ENCODE data around the gene STK11IP. TPM values are rescaled to one million over a fixed set of nuclear protein-coding genes. Genes with fewer than 3 reads are reported as not detected.

The STK11IP gene
- total and polyA plus RNA-seq, 2 of the 13 experiments (the other 11 are each of a cell fraction or from before 2014, with no cell fraction given): 12.8 to 24.0 TPM

- TF ChIP-seq KIAA2018 (CRISPR knock-in tag; IDR thresholded peaks at IDR 0.05; ENCODE audit: borderline replicate concordance) (no peak), ZNF670 (CRISPR knock-in tag; IDR thresholded peaks at IDR 0.05; ENCODE audit: borderline replicate concordance) (no peak), ZNF598 (CRISPR knock-in tag; IDR thresholded peaks at IDR 0.05; ENCODE audit: borderline replicate concordance) (peak; percentile 70; the same call in 1 of the 2 replicates), ZKSCAN8 (CRISPR knock-in tag; IDR thresholded peaks at IDR 0.05; ENCODE audit: borderline replicate concordance) (peak; percentile 45; the same call in 1 of the 2 replicates), SAFB2 (CRISPR knock-in tag; IDR thresholded peaks at IDR 0.05; ENCODE audit: borderline replicate concordance, low read depth) (0 out of 2 replicates have a peak, but pooled peaks have one; percentile 16), ZNF629 (CRISPR knock-in tag; conservative IDR thresholded peaks at IDR 0.05) (no peak), MIER2 (CRISPR knock-in tag; IDR thresholded peaks at IDR 0.05) (no peak; the same call in 1 of the 2 replicates), PAXIP1 (CRISPR knock-in tag; conservative IDR thresholded peaks at IDR 0.05) (peak; percentile 97), ZNF660 (CRISPR knock-in tag; IDR thresholded peaks at IDR 0.05; ENCODE audit: borderline replicate concordance, low read depth) (no peak), ZNF883 (CRISPR knock-in tag; IDR thresholded peaks at IDR 0.05; ENCODE audit: not compliant biosample characterization) (peak; percentile 79), MXD3 (CRISPR knock-in tag; IDR thresholded peaks at IDR 0.05) (no peak), ZNF572 (CRISPR knock-in tag; IDR thresholded peaks at IDR 0.05) (0 out of 2 replicates have a peak, but pooled peaks have one; percentile 67), ASH2L (IDR thresholded peaks at IDR 0.05; ENCODE audit: insufficient read length, low read depth, low read length) (peak; percentile 88), ZNF292 (CRISPR knock-in tag; IDR thresholded peaks at IDR 0.05; ENCODE audit: borderline replicate concordance, low read depth) (peak; percentile 75), SP1 (IDR thresholded peaks at IDR 0.05) (no peak), SP1 (CRISPR knock-in tag; IDR thresholded peaks at IDR 0.05) (peak; percentile 46; the same call in 1 of the 2 replicates)
These were observed 26.1 kb upstream of the STK11IP start, which contains the start of gene OBSL1 (continued) for GRCh38 chr2:219571311-219572236.

Measured in HepG2 (cell line).